Heart right ventricle (tissue), 16 donors: ENCODE results near the gene HMCN1. TPM values are rescaled to one million over a fixed set of nuclear protein-coding genes. Genes with fewer than 3 reads are reported as not detected.

Experiments
- ATAC-seq, 8 donors: fragments of 200-7000 bp; cut with Tn5 transposase; one replicate each; pipeline ENCODE4 v1.9.1; 2020; ENCODE audit warnings: mild to moderate bottlenecking in 8 of 8, moderate library complexity in 8 of 8, moderate number of reproducible peaks in 1 of 8
- DNase-seq, 2 donors: peaks; one replicate each; pipeline ENCODE4 v3.0.0-alpha.2; 2020
- H3K27ac ChIP-seq, 10 donors: fragments of 200-600 bp; sonication (generic) in 2 of 10; one replicate each; pipeline versions ENCODE4 v1.5.0 to v1.8.0; 2020 to 2022; ENCODE audit warnings: mild to moderate bottlenecking in 3 of 10
- H3K27me3 ChIP-seq, 7 donors: fragments of 200-600 bp; one replicate each; pipeline ENCODE4 v1.8.0; 2021 to 2022; ENCODE audit warnings: mild to moderate bottlenecking in 2 of 7
- H3K36me3 ChIP-seq, 9 donors: fragments of 200-600 bp; sonication (generic) in 1 of 9; one replicate each; pipeline versions ENCODE4 v1.5.0 to v1.8.0; 2020 to 2022; ENCODE audit warnings: mild to moderate bottlenecking in 2 of 9
- H3K4me1 ChIP-seq, 9 donors: fragments of 200-600 bp; sonication (generic) in 1 of 9; one replicate each; pipeline versions ENCODE4 v1.5.0 to v1.8.0; 2020 to 2022; ENCODE audit warnings: mild to moderate bottlenecking in 4 of 9
- H3K4me3 ChIP-seq, 10 donors: fragments of 200-600 bp; sonication (generic) in 2 of 10; one replicate each; pipeline versions ENCODE4 v1.5.0 to v1.8.0; 2020 to 2022; ENCODE audit warnings: mild to moderate bottlenecking in 7 of 10, moderate library complexity in 2 of 10
- H3K9me3 ChIP-seq, 11 donors: fragments of 200-600 bp in 10 of 11; sonication (generic) in 2 of 11; one replicate each; pipeline versions ENCODE4 v1.5.0 to v1.8.0; 2013 to 2022; ENCODE audit warnings: mild to moderate bottlenecking in 2 of 11, control low read depth in 1 of 11, moderate library complexity in 1 of 11
- CTCF ChIP-seq, 9 donors: fragments of 200-600 bp; sonication (generic) in 2 of 9; IDR thresholded peaks; one replicate each; pipeline versions ENCODE4 v1.5.0 to v1.8.0; 2021 to 2022; ENCODE audit warnings: antibody characterized with exemption in 9 of 9, mild to moderate bottlenecking in 5 of 9, moderate library complexity in 1 of 9
- WGBS, 2 donors: extraction: QIAGEN DNeasy Blood & Tissue Kit; methylation state at CpG; one replicate each; pipeline ENCODE4 v1.1.7; 2013; ENCODE audit warnings: inconsistent platforms in 1 of 2; 5-methylcytosine and 5-hydroxymethylcytosine counted together
- intact Hi-C, 10 donors: fragments of 100-400 bp; cut with DNase I; formaldehyde crosslinking; loops; one replicate each; pipeline versions ENCODE4 v1.11.1 to v1.14.2; 2022
- polyA plus RNA-seq, 2 donors: library from polyadenylated mRNA; stranded (reverse); fragments of 200-250 nt; gene quantifications; one replicate each; pipeline ENCODE4 v1.2.3, GENCODE V29; 2013
- total RNA-seq, 10 donors: library from RNA; stranded (reverse); fragmentation: NEBNext Ultra II Directional in 3 of 10; extraction: Animal tissue kit (Norgen Biotek cat#: 25700) in 3 of 10; gene quantifications; one replicate each; pipeline versions ENCODE4 v1.2.1 to v1.2.4, GENCODE V29; 2021 to 2023
- donor health status: Arrhythmogenic right ventricular cardiomyopathy.
- donor health status: ischemic (EF 13 %, LVEDD 7.1; RV severe dilation, severe dysfunction).
- donor health status: healthy with polysubstance abuse.
- donor health status: DM: no; HTN: yes; CAD: no.
- donor health status: DM: no; HTN: no; CAD: no.
- donor health status: ischemic (EF 25% LVEDD 6.9; RV normal size, moderate dysfunction).
- donor health status: ischemic (EF 25% LVEDD 5.7; RV mildly dilated, moderate dysfunction).
- donor health status: healthy.
- donor health status: DM: yes; HTN: yes; CAD: no.
- donor health status: Ischemic cardiomyopathy.
- donor health status: ischemic (EF 35%, LVEDD 5.7; RV mildly dilated, moderate dysfunction).
- donor health status: nonischemic (EF 11% LVEDD 7.7; RV severe dilation, severe dysfunction).
- donor health status: DM: yes; HTN: yes; CAD: no.
- donor health status: PGD.
- donor health status: ischemic (EF 29% LVEDD 5.4; RV normal size, mild dysfunction).
- donor health status: nonischemic (EF 23%, LVEDD 6.1; RV moderate dilation, normal function).

HMCN1 gene
- total and polyA plus RNA-seq, 12 donors = 3.4 to 12.4 (median 6.2) TPM

- no peak for TF ChIP-seq CTCF (IDR thresholded peaks at IDR 0.05)
- no peaks in the 10 kb centered on the region for H3K36me3 ChIP-seq
- intact Hi-C loops = no loop called here
- DNase-seq (no peak), ATAC-seq (no peak)
- H3K9me3 ChIP-seq = peaks cover 0 to 22% (median 7%) of the 10 kb centered on the region in 11 donors
- no peak overlapping the region for H3K27ac ChIP-seq
- no peak overlapping the region for H3K4me3 ChIP-seq
- no peaks in the 10 kb centered on the region for H3K27me3 ChIP-seq
- peaks cover 0 to 6% (median 5%) of the 10 kb centered on the region in 9 donors for H3K4me1 ChIP-seq
- WGBS, 2 donors = 90 to 94% methylated on average over 1 of the region's 1 CpG
Measured at GRCh38 chr1:185795181-185795580, 61.0 kb downstream of the HMCN1 start.

GRCh38 chr1:185798505-185798904 lies 64.3 kb downstream of the HMCN1 start:
- DNase-seq = no peak
- Histone ChIP-seq H3K9me3 (peaks cover 0 to 22% (median 7%) of the 10 kb centered on the region in 11 donors), H3K4me1 (peaks cover 0 to 8% (median 0%) of the 10 kb centered on the region in 9 donors), H3K4me3 (no peak overlapping the region), H3K27me3 (no peaks in the 10 kb centered on the region), H3K36me3 (no peaks in the 10 kb centered on the region), H3K27ac (no peak overlapping the region)
- no peak for TF ChIP-seq CTCF (IDR thresholded peaks at IDR 0.05)
- intact Hi-C loops = no loop called here
- no peak for ATAC-seq

GRCh38 chr1:185803241-185803640 lies 69.0 kb downstream of the HMCN1 start:
- TF ChIP-seq CTCF (IDR thresholded peaks at IDR 0.05) = no peak
- H3K36me3 ChIP-seq = no peaks in the 10 kb centered on the region
- no peaks in the 10 kb centered on the region for H3K27me3 ChIP-seq
- DNase-seq (no peak), ATAC-seq (no peak)
- peak overlapping the region in 1 of 10 donors; percentile 5 for H3K27ac ChIP-seq
- H3K4me1 ChIP-seq = peaks cover 0 to 27% (median 0%) of the 10 kb centered on the region in 9 donors
- no peak overlapping the region for H3K4me3 ChIP-seq
- 38 to 46% methylated on average over 1 of the region's 1 CpG for WGBS, 2 donors
- intact Hi-C loops = no loop called here
- H3K9me3 ChIP-seq = peaks cover 0 to 12% (median 3%) of the 10 kb centered on the region in 11 donors

GRCh38 chr1:185804206-185804605 lies 70.0 kb downstream of the HMCN1 start:
- intact Hi-C loops = no loop called here
- H3K27ac ChIP-seq = no peak overlapping the region

More at GRCh38 chr1:185804206-185804605, 70.0 kb downstream of the HMCN1 start:
- no peaks in the 10 kb centered on the region for H3K36me3 ChIP-seq
- ATAC-seq = no peak
- H3K4me1 ChIP-seq = peaks cover 0 to 27% (median 0%) of the 10 kb centered on the region in 9 donors
- H3K4me3 ChIP-seq = no peak overlapping the region
- no peak for DNase-seq
- H3K9me3 ChIP-seq = peaks cover 0 to 2% (median 0%) of the 10 kb centered on the region in 11 donors
- no peaks in the 10 kb centered on the region for H3K27me3 ChIP-seq
- no peak for TF ChIP-seq CTCF (IDR thresholded peaks at IDR 0.05)
